ENCODE measurements around the gene ADAMTSL3.

The ADAMTSL3 gene

GRCh38 chr15:83893308-83893707, 239.4 kb downstream of the ADAMTSL3 start:
- DNase-seq = no peak

- no peak for DNase-seq
Observed at GRCh38 chr15:83897037-83897436, 243.1 kb downstream of the ADAMTSL3 start.

GRCh38 chr15:83898361-83898760, 244.4 kb downstream of the ADAMTSL3 start:
- DNase-seq = no peak

GRCh38 chr15:83899670-83900069, 245.7 kb downstream of the ADAMTSL3 start:
- no peak for DNase-seq

GRCh38 chr15:83904107-83905040, 250.5 kb downstream of the ADAMTSL3 start:
- DNase-seq = no peak

GRCh38 chr15:83905556-83906273, 251.8 kb downstream of the ADAMTSL3 start:
- DNase-seq = no peak

GRCh38 chr15:83911345-83911744, 257.4 kb downstream of the ADAMTSL3 start:
- no peak for DNase-seq

- no peak for DNase-seq
Observed at GRCh38 chr15:83912343-83912742, 258.4 kb downstream of the ADAMTSL3 start.

- DNase-seq = no peak
Observed at GRCh38 chr15:83913034-83913632, 259.2 kb downstream of the ADAMTSL3 start.

GRCh38 chr15:83914906-83915305, 261.0 kb downstream of the ADAMTSL3 start:
- DNase-seq = no peak

- no peak for DNase-seq
Observed at GRCh38 chr15:83917432-83917831, 263.5 kb downstream of the ADAMTSL3 start.

- DNase-seq = no peak
Observed at GRCh38 chr15:83918011-83918410, 264.1 kb downstream of the ADAMTSL3 start.

GRCh38 chr15:83919319-83919830, 265.5 kb downstream of the ADAMTSL3 start:
- DNase-seq = no peak

GRCh38 chr15:83919978-83920510, 266.1 kb downstream of the ADAMTSL3 start:
- no peak for DNase-seq

GRCh38 chr15:83922649-83923294, 268.8 kb downstream of the ADAMTSL3 start:
- DNase-seq = no peak

GRCh38 chr15:83926116-83926515, 272.2 kb downstream of the ADAMTSL3 start:
- no peak for DNase-seq

- no peak for DNase-seq
Observed at GRCh38 chr15:83927704-83928391, 273.9 kb downstream of the ADAMTSL3 start.

GRCh38 chr15:83928392-83928734, 274.4 kb downstream of the ADAMTSL3 start:
- no peak for DNase-seq

GRCh38 chr15:83928878-83929418, 275.0 kb downstream of the ADAMTSL3 start:
- DNase-seq = no peak

- DNase-seq = no peak
Observed at GRCh38 chr15:83929619-83930018, 275.7 kb downstream of the ADAMTSL3 start.

GRCh38 chr15:83930392-83931212, 276.7 kb downstream of the ADAMTSL3 start:
- DNase-seq = no peak
